Endothelial cell of hepatic sinusoid (primary cell): ENCODE measurements around the gene TIE1.

Experiments
- in situ Hi-C: cut with HindIII; loops from 2 replicates; pipeline ENCODE4 v1.10.0; 2017; ENCODE audit warnings: low sequenced_read_pairs

TIE1 gene

DNA sequence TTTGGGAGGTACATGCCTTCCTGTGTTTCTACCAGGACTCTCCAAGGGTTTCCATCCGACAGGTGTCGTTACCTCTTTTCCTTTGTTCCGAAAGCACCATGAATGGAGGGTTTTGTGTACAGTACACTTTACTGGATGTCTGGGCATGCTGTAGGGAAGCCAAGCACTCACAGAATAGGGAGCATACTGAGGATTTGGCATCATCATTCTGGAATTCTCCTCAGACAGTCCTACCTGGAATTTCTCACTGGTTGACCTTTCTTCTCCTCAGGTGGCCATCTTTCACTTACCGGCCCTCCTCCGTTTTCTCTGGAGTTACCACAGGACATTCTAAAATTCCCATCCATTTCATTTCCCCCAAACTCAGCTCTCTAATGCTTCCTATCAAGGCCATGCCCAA, 30.9 kb downstream of the TIE1 start:
- in situ Hi-C loops = no loop called here

DNA sequence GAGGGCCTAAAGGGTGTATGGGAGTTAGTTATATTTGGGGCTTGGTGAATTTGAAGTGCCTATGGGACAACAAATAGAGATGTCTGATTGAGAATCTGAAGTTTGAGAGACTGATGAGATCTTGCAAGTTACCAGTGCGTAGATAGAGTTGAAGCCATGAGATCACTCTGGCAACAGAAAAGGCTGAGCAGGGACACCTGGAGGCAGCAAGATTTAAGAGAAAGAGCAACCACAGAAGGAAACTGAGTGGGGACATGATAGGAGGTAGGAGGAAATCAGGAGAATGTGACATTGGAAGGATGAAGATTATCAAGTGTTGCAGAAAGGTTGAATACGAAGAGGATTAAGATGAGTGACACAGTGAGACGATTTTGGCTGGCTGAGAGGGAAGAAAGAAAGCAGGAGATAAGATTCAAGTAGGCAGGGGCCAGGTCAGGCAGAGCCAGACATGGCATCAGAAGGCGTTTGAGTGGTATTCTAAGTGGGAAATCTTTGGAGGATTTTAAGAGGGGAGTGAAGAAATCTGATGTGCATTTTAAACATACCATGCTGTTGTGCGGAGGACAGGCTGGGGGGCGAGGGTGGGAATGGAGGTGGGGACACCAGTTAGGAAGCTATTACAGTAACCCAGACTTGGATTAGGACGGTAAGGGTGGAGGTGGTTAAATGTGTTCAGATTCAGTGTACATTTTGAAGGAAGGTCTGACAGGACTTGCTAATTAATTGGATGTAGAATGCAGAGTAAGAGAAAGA, 33.8 kb downstream of the TIE1 start:
- in situ Hi-C loops = no loop called here

DNA sequence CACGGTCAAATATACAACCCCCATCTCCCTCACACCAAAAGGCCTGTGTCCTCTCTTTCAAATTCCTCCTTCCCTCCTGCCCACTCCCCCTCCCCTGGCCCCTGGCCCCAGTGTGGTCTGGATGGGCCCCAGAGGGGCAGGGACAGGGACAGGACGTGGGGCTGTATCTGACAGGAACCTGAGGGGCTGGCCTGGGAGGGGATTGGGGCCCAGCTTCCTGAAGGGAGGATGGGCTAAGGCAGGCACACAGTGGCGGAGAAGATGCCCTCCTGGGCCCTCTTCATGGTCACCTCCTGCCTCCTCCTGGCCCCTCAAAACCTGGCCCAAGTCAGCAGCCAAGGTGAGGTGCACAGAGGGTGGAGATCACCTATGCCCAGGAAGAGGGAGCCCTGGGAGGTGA, 36.8 kb downstream of the TIE1 start, which contains the start of gene MPL:
Gene MPL, plus strand, starts transcription at position 231 of the 400 bp plus-strand sequence. Its CDS starts 31 bp downstream, at position 262.
- in situ Hi-C loops = no loop called here

DNA sequence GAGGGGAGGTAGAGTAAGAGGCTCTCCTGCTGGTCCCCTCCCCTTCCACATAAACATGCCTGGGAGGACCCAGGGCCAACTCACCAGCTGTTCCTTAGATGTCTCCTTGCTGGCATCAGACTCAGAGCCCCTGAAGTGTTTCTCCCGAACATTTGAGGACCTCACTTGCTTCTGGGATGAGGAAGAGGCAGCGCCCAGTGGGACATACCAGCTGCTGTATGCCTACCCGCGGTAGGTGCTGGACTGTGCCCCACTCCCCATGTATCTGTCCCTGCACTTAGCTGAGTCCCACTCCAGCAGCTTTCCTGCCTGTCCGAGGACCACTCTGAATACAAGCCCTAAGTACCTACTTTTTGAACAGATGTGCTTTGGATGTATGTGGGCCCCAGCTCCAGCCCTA, 37.2 kb downstream of the TIE1 start:
- in situ Hi-C loops = no loop called here

DNA sequence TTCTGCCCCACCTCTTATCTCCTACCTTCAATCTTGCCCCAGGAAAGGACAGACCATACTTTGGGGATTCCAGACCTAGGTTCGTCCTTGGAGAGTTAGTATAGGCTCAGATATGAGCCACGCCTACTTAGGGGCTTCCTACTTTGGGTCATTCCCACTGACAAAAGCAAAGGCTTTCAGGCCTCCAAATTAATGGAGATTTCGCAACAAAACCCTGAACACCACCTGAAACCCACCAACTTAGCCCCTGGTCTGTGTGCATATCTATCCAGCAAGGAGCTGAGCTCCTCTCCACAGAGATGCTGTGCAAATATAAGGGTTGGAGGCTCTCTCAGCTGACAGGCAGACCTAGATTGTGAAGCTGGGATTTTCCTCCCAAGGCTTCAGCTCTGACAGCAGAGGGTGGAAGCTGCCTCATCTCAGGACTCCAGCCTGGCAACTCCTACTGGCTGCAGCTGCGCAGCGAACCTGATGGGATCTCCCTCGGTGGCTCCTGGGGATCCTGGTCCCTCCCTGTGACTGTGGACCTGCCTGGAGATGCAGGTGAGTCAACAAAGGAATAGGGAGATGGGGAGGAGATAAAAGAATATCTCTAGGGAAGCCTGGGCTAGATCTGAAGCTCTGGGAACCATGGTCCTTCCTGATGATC, 38.9 kb downstream of the TIE1 start:
- in situ Hi-C loops = no loop called here

DNA sequence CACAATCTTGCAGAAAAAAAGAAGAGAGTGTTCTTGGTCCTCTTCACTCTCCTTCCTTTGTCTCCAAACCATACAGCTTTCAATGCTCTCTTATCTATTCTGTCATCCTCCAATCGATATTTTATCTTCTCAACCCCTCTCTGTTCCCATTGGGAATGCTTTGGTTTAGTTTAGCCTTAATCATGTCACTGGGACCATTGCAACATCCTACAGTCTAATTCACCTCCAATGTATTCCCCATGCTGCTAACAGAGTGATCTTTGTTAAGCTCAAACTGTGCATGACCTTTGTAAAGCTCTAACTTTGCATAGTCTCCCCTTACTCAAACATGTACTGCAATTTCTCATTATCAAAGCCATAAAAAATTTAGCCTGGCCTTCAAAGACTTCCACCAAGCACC, 39.8 kb downstream of the TIE1 start:
- in situ Hi-C loops = no loop called here

DNA sequence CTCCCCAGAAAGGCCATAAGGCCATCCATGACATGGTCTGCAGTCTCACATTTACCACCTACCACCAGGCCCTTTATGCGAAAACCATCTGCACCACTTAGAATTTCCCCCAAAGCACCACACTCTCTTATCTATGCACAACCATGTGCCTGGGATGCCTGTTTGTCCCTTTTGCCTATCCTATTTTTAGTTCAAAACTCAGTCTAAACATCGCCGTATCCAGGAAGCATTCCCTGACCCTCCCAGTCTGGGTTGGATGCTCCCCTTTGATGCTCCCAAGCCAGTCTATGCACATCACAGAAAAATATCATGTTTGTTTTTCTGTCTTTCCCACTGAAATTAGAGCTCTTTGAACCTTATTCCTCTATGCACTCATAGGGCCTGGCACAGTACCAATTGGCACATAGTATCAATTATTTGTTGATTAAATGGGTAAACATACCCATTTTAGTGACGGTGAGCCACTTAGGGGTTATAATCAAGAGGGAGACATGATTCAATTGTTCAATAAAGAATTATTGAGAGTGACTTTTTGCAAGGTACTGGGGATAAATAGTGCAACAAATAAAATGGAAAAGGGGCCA, 43.6 kb downstream of the TIE1 start:
- in situ Hi-C loops = no loop called here

DNA sequence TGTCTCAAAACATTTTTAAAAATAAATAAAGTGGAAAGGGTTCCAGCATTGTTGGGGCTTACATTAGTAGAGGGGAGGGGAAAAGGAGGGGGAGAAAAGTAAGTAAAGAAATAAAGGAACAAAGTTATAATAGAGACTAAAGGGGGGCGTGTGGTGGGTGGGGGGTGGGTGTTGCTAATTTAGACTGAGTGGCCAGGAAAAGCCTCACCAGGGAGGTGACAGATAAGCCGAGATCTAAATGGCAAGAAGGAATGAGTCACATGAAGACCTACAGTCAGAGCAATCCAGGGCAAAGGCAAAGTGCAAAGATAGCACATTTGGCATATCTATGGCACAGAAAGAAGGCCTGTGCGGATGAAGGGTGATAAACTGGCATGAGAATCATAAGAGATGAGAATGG, 44.3 kb downstream of the TIE1 start:
- in situ Hi-C loops = no loop called here

DNA sequence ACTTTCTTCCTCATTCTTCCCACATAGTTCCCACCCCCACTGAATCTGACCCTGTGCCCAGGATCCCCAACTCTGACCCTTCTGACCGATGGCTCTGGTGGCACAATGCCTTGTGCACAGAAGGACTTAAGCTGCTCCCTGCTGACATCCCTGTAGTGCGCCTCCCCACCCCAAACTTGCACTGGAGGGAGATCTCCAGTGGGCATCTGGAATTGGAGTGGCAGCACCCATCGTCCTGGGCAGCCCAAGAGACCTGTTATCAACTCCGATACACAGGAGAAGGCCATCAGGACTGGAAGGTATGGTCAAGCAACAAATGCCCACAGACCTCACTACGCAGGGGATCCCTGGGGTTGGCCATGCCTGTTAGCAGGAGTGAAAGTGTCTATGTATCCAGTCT, 45.9 kb downstream of the TIE1 start:
- in situ Hi-C loops = no loop called here

DNA sequence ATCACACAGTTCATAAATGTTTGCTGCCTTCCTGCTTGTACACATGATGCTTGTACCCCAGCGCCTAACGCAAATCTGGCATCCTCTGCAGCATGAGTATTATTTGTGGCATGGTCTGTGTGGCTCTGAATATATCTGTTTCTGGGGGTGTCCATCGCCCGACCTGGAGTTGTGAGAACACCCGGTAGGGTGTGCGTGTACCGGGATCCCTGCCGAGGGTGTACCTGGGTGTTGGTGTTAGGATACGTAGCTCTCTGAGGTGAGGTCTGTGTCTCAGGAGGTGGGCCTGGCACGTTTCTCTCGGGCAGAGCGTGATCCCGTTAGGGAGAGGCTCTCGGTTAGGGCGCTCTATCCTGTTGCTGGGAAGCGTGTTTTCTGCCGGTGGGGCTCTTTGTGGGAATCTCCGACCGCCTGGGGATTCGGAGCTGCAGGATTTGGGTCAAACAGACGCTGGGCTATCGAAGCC, 47.6 kb downstream of the TIE1 start:
- in situ Hi-C loops = no loop called here

DNA sequence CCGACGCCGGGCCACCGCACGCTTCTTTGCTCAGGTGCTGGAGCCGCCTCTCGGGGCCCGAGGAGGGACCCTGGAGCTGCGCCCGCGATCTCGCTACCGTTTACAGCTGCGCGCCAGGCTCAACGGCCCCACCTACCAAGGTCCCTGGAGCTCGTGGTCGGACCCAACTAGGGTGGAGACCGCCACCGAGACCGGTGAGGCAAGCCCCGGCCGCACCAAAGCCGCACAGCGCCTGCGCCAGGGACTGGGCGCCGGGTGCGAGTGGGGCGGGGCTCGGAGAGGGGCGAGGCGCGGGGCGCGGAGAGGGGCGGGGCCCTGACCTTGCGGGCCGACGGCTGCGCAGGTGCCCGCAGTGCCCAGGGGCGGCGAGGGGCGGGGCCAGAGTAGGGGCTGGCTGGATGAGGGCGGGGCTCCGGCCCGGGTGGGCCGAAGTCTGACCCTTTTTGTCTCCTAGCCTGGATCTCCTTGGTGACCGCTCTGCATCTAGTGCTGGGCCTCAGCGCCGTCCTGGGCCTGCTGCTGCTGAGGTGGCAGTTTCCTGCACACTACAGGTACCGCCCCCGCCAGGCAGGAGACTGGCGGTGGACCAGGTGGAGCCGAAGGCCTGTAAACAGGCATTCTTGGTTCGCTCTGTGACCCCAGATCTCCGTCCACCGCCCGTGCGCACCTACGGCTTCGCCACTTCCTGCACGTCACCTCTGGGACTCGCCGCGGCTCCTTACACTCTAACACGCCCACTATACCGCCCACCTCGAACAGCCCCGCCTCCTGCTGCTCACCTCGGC, 48.2 kb downstream of the TIE1 start:
- in situ Hi-C loops = no loop called here

DNA sequence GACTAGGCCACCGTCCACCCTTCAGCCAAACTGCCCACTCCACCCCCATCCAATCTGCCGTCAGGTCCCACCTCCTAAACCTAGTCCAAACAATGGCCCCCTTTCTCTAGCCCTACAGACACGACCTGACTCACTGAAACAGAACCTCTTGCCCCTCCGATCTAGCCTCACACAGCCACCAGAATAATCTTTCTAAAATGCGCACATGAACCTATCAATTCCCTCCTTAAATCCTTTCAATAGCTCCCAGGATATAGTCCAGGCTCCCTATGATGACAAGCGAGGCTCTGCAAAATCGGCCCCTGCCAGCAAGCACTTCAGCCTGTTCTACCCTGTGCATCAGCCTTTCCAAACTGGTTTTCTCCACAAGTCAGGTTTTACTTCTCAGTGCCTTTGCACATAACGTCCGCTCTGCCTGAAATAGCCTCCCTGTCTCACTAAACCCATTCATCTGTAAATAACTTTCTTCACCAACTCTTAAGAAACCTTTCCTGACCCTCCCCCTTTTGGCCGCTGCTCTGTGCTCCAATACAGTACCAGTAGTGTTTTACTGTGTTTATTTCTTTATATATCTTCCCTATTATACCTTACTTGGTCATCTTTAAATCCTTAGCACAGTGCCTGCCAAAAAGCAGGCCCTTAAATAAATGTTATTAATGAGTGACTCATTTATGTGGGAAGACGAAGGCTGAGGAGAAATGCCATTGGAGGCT, 49.0 kb downstream of the TIE1 start:
- in situ Hi-C loops = no loop called here

DNA sequence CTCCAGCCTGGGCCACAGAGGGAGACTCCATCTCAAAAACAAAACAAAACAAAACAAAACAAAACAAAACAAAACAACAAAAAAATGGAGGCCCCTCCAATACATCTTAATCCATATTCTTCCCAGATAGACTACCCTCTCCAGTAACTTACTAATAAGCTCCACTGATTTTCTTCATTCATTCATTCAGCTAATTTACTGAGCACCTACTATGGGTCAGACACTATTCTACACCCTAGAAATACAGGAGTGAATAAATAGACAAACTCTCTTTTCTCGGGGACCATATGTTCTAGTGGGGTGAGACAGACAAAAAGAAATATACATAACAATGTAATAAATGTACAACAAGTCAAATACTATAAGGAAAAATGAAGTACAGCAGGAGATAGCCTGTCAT, 50.2 kb downstream of the TIE1 start:
- in situ Hi-C loops = no loop called here

DNA sequence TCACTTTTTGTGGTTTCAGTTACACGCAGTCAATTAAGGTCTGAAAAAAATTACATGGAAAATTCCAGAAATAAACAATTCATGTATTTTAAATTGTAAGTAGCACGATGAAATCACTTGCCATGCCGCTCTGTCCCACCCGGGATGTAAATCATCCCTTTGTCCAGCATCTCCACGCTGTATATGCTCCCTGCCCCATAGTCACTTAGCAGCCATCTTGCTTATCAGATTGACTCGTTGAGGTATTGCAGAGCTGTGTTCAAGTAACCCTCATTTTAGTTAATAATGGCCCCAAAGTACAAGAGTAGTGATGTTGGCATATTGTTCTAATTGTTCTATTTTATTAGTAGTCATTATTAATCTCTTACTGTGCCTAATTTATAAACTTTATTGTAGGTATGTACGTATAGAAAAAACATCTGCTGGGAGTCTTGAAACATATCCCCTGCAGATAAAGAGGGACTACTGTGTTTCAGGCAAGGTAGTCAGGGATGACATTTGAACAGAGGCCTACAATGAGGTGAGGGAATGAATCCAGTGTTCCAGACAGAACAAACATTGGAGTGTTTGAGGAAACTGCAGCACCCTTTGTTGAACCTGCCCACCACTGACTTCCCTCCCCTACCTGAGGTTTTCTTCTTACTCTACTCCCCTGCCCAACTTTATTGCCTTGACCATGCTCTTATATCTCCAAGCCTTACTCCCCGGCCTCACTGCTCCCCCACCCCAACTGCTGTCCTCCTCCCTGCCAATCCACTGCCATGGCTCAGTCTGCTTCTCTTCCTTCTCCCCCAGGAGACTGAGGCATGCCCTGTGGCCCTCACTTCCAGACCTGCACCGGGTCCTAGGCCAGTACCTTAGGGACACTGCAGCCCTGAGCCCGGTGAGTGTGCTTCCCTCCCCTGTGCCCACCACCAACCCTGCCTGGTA, 50.9 kb downstream of the TIE1 start:
- in situ Hi-C loops = no loop called here

DNA sequence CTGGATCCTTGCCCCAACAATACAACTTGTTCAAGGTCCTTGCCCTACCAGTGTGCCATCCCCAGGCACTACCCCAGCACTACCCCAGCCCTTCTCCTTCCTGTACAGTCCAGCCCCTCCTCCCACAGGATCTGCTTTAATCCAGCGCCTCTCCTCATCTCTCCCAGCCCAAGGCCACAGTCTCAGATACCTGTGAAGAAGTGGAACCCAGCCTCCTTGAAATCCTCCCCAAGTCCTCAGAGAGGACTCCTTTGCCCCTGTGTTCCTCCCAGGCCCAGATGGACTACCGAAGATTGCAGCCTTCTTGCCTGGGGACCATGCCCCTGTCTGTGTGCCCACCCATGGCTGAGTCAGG, 51.5 kb downstream of the TIE1 start:
- in situ Hi-C loops = no loop called here

DNA sequence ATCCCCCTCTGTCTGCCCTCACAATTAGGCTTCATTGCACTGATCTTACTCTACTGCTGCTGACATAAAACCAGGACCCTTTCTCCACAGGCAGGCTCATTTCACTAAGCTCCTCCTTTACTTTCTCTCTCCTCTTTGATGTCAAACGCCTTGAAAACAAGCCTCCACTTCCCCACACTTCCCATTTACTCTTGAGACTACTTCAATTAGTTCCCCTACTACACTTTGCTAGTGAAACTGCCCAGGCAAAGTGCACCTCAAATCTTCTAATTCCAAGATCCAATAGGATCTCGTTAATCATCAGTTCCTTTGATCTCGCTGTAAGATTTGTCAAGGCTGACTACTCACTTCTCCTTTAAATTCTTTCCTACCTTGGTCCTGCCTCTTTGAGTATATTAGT, 52.1 kb downstream of the TIE1 start:
- in situ Hi-C loops = no loop called here

DNA sequence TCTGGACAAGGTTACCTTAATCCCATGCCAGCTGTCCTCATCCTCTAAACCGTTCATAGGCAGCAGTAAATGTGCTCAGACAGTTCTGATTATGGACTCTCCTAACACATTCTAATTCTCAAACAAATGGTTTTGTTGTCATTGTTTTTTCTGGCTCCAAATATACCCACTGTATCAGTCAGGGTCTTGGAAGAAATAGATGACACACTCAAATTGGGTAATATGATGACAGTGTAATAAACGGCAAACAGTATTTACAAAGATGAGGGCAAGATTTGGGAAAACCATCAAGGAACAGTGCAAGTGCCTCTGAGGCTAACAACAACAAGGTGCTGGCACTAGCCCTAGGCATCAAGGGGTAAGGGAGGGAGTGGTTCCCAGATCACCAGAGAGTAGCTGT, 53.7 kb downstream of the TIE1 start:
- in situ Hi-C loops = no loop called here

DNA sequence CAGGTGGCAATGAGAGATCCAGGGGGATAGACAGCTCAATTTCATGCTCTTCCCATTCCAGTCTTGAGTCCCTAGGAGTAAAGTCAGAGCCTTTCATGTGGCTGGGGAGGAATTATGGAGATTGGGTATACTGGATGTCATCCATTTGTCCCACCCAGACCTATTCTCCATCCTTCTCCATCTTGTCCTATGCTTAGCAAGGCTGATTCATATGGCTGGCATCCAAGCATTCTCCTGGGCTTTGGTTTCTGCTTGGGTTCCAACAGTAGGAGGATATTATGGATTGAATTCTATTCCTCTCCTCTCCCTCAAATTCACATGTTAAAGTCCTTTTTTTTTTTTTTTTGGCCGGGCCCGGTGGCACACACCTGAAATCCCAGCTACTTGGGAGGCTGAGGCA, 54.2 kb downstream of the TIE1 start:
- in situ Hi-C loops = no loop called here

DNA sequence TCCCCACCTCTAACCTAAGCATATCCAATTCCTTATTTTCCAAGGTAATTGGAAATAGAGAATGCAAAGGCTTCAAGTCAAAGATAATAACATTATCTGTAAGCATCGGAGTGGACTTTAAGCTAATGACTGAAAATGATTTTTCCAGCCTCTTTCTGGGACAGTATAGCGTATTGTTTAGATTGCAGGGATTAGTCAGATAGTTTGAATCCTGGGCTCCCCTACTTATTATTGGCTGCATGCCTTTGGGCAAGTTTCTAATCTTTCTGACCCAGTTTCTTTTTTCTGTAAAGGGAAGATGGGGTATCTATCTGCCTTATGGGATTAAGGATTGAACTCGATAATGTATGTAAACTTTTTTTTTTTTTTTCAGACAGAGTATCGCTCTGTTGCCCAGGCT, 56.5 kb downstream of the TIE1 start:
- in situ Hi-C loops = no loop called here
